ENCODE data around the gene BACE1.

BACE1 gene

GRCh38 chr11:117337076-117337475 lies 21.0 kb upstream of the BACE1 start:
- no peak for TF ChIP-seq CTCF (IDR thresholded peaks at IDR 0.05; ENCODE audit: unreplicated experiment in 3 of 3)
- H3K27ac Mint-ChIP-seq, result no peak overlapping the region
- peaks cover 5% of the 10 kb centered on the region for H3K4me1 Mint-ChIP-seq
- peaks cover 39% of the 10 kb centered on the region for H3K36me3 Mint-ChIP-seq (ENCODE audit: low read depth)
- H3K27me3 Mint-ChIP-seq (ENCODE audit: low read depth), result no peaks in the 10 kb centered on the region
- H3K9me3 Mint-ChIP-seq, result no peaks in the 10 kb centered on the region
- no peak overlapping the region for H3K4me3 Mint-ChIP-seq

GRCh38 chr11:117335399-117335798 lies 19.3 kb upstream of the BACE1 start:
- Mint-ChIP-seq H3K9me3 (no peaks in the 10 kb centered on the region), H3K4me3 (no peak overlapping the region), H3K27ac (no peak overlapping the region), H3K27me3 (ENCODE audit: low read depth) (no peaks in the 10 kb centered on the region), H3K36me3 (ENCODE audit: low read depth) (peaks cover 33% of the 10 kb centered on the region), H3K4me1 (peaks cover 5% of the 10 kb centered on the region)
- TF ChIP-seq CTCF (IDR thresholded peaks at IDR 0.05; ENCODE audit: unreplicated experiment in 3 of 3), result no peak

DNA sequence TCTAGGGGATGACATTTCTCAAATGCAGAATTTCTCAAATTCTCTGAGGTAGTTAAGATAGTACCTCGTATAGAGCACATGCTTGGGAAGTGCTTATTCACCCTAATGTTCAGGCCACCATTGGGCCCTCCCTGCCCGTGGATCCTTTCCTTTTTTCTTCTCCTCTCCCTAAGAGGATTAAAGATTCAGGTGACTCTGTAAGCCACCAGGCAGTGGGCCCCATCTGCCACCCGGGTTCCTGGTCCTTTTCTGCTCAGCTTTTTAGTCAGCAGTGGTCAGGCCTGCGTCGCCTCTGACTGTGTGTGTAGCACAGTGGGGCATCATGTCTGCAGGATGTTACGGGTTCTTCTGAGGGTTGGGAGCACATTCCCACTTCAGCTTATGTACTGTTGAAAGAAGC lies 18.8 kb upstream of the BACE1 start:
- H3K36me3 Mint-ChIP-seq (ENCODE audit: low read depth), result peaks cover 29% of the 10 kb centered on the region
- no peak overlapping the region for H3K27ac Mint-ChIP-seq
- TF ChIP-seq CTCF (IDR thresholded peaks at IDR 0.05; ENCODE audit: unreplicated experiment in 3 of 3), result no peak
- peaks cover 9% of the 10 kb centered on the region for H3K4me1 Mint-ChIP-seq
- no peaks in the 10 kb centered on the region for H3K9me3 Mint-ChIP-seq
- no peak overlapping the region for H3K4me3 Mint-ChIP-seq
- no peaks in the 10 kb centered on the region for H3K27me3 Mint-ChIP-seq (ENCODE audit: low read depth)

GRCh38 chr11:117333917-117334316 lies 17.9 kb upstream of the BACE1 start:
- H3K27ac Mint-ChIP-seq, result no peak overlapping the region
- TF ChIP-seq CTCF (IDR thresholded peaks at IDR 0.05; ENCODE audit: unreplicated experiment in 3 of 3), result no peak
- no peak overlapping the region for H3K4me3 Mint-ChIP-seq
- peaks cover 24% of the 10 kb centered on the region for H3K36me3 Mint-ChIP-seq (ENCODE audit: low read depth)
- H3K27me3 Mint-ChIP-seq (ENCODE audit: low read depth), result no peaks in the 10 kb centered on the region
- no peaks in the 10 kb centered on the region for H3K9me3 Mint-ChIP-seq
- H3K4me1 Mint-ChIP-seq, result peaks cover 11% of the 10 kb centered on the region

- Mint-ChIP-seq H3K36me3 (ENCODE audit: low read depth) (peaks cover 16% of the 10 kb centered on the region), H3K9me3 (no peaks in the 10 kb centered on the region), H3K4me1 (peaks cover 11% of the 10 kb centered on the region), H3K4me3 (no peak overlapping the region), H3K27ac (no peak overlapping the region), H3K27me3 (ENCODE audit: low read depth) (no peaks in the 10 kb centered on the region)
- no peak for TF ChIP-seq CTCF (IDR thresholded peaks at IDR 0.05; ENCODE audit: unreplicated experiment in 3 of 3)
These were observed 16.8 kb upstream of the BACE1 start for GRCh38 chr11:117332843-117333242.

GRCh38 chr11:117328375-117329010 lies 12.4 kb upstream of the BACE1 start:
- Mint-ChIP-seq H3K4me3 (no peak overlapping the region), H3K27ac (no peak overlapping the region), H3K9me3 (no peaks in the 10 kb centered on the region), H3K36me3 (ENCODE audit: low read depth) (no peaks in the 10 kb centered on the region), H3K27me3 (ENCODE audit: low read depth) (no peaks in the 10 kb centered on the region), H3K4me1 (peaks cover 6% of the 10 kb centered on the region)
- no peak for TF ChIP-seq CTCF (IDR thresholded peaks at IDR 0.05; ENCODE audit: unreplicated experiment in 3 of 3)

Measured in nephron (organoid).